GM19463 (cell line): ENCODE data around the gene ABHD14A.
A peak's percentile ranks its signal among the peaks of the same experiment; 100 is the strongest.
"Not testable (repeated sequence)": the region's sequence is repeated elsewhere in the genome, so short reads cannot be mapped to it uniquely, and the experiment has no call there.

ENCODE experiments used
- ATAC-seq: cut with Tn5 transposase; IDR thresholded peaks from one replicate; pipeline ENCODE4 v1.9.1; 2021; ENCODE audit warnings: mild to moderate bottlenecking, moderate library complexity; ENCODE audit not compliant: unreplicated experiment

ABHD14A gene

DNA sequence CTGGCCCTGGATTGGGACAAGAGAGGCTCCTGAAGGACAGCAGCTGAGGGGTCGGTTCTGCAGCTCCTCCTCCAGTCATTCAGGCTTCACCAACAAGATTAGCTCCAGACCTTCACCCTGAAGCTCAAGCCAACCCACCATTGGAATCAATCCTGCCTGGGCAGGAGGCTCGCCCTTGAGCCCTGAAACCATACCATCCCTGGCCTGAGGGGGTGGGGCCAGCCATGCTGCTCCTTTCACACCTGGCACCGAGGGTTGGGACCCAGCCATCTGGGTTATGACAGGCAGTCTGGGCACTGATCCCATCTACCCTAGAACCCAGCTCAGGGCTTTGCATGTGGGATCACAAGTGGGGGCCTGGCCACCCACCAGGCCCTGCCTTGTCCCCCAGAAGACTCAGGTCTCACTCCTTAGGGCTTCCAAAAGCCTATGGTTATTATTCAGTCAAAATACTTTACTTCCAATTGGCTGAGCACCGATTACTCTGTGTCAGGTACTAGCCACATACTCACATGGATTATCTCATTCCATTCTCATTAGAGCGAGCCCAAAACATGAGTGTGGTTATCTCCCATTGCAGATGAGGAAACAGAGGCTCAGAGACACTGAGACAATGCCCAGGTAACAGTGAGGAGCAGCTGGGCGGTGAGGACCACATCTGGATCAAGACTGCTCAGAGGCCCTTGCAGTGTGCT, 4.1 kb upstream of the ABHD14A start:
- no peak for ATAC-seq

DNA sequence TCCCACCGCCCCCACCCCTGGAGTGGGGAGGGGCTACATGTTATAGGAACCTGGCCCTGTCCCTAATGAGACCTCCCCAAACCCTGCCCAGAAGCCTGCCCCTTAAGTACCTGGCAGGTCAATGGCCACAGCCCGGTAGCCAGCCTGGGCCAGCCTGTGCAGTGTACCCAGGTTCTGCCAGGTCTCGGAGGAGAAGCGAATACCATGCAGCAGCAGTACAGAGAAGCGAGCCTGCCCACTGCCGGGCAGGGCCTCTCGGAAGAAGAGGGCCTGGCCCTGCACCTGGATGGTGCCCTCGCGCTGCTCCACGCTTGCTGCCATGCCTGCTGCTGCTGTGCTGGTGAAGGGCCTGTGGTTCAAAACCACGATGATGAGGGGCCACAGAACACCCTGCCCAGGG, 3.5 kb upstream of the ABHD14A start:
- no peak for ATAC-seq

DNA sequence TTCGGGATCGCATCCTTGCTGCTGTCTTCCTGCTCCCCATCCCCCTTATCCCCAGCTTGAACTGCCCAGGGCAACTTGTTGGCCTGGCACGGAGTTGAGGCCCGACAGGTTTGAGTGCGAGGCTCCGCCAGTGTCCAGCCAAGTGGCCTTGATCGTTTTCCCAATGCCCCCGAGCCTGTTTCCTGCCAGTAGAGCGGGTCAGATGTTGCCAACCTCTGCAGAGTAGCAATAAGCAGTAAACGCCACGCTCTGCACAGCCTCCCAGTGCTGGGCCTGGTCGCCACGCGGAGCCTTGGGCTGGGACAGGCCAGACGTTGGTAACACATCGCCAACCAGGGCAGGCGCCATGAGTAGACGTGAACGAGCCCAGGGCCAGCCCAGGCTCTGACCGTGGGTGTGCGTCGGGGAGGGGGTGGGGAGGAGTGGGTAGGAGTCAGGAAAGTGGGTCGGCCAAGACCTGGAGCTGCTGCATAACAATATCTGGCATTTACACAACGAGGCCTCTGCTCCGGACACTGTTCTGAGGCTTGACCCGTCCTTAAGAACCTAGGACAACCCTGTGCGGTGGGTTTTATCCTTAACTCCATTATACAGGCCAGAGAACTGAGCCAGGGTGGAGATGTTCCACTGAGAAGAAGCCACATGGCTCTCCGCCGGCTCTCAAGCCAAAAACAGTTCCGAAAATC, 444 bp upstream of the ABHD14A start:
- peak; percentile 3 for ATAC-seq

DNA sequence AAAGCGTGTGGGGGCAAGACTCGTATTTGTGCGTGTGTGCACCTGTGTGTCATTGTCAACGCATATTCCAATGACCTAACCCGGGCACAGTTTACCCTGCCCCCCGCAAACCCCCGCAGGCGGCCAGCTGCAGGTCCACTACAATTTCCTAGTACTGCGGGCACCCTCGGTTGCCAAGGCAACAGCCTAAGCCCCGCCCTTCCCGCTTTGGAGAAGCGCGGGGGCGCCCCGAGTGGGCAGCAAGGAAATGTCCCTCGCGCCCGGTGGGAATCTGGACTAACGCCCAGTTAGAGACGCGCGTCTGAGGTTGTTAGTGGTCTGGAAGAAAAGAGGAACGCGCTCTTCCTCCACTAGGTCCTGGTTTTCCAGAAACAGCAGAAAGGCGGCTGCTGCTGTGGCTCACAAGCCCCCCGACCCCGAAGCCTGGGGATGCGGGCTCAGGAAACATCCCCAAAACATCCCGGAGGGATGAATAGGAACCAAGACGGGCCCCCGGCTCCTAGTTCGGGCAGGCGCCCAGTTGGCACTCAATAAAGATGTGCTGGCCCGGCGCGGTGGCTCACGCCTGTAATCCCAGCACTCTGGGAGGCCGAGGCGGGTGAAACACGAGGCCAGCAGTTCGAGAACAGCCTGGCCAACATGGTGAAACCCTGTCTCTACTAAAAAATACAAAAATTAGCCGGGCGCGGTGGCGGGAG, 1.1 kb downstream of the ABHD14A start:
- no peak for ATAC-seq

DNA sequence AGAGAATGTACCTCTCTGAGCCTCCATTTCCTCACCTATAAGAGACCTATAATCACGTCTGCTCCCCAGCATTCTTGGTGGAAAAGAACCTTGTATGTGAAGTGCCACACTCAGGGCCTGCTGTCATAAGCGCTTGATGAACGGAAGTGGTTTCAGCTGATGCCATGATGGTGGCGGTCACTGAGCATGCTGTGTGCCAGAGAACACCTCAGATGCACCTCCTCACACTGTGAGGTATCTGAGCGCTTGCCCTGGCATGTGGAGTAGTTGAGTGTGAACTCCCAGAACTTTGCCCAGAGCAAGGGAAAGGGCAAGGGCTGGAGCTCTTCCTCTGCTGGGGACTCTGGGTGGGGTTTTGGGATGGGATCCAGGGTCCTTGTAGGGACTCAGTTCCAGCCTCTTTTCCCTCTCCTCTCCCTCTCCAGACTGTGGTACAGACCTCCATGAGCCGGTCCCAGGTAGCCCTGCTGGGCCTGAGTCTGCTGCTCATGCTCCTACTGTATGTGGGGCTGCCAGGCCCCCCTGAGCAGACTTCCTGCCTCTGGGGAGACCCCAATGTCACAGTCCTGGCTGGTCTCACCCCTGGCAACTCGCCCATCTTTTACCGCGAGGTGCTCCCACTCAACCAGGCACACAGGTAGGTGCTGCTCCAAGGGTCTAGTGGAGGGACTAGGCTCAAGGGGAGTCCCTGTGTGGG, 2.7 kb downstream of the ABHD14A start:
- ATAC-seq = no peak

DNA sequence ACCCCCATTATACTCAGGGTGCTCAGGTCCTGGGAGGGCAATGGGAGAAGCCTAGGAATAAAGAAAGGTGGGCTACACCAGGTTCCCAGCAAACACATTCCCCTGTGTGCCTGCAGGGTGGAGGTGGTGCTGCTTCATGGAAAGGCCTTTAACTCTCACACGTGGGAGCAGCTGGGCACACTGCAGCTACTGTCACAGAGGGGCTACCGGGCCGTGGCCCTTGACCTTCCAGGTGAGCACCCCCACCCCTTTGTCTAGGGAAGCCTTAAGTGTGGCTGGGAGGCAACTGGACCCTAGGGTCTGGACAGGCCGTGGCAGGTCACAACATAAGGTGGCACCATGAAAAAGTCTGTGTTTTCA, 3.3 kb downstream of the ABHD14A start:
- no peak for ATAC-seq

DNA sequence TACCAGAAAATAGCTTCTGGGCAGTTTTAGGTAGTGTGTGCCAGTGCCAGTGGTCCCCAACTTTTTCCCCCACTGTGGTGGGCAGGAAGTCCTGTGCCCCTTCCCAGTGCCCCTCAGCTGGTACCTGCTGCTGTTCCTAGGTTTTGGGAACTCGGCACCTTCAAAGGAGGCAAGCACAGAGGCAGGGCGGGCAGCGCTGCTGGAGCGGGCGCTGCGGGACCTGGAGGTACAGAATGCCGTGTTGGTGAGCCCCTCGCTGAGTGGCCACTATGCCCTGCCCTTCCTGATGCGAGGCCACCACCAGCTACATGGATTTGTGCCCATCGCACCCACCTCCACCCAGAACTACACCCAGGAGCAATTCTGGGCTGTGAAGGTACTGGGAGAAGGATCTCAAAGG, 5.4 kb downstream of the ABHD14A start:
- no peak for ATAC-seq

DNA sequence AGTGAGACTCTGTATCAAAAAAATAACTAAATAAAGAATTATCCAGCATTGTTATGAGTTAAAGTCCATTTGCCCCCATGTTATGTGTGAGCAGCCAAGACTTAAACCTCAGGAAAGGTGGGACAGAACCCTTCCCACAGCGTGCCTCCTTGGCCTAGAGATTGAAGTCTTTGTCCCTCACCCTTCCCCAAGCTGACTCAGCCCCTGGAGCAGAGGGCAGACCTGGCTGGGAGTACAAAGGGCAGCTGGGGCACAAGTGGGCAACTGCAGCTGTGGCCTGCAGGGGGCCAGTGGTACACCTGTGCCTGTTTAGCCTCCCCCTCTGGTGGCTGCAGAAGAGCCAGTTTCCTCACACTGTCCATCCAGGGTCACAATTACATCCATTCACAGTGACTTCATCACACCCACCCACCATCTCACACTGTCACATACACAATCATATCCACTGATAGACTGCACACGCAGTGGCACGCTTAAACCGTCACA, 7.5 kb downstream of the ABHD14A start:
- peak; percentile 48 for ATAC-seq

DNA sequence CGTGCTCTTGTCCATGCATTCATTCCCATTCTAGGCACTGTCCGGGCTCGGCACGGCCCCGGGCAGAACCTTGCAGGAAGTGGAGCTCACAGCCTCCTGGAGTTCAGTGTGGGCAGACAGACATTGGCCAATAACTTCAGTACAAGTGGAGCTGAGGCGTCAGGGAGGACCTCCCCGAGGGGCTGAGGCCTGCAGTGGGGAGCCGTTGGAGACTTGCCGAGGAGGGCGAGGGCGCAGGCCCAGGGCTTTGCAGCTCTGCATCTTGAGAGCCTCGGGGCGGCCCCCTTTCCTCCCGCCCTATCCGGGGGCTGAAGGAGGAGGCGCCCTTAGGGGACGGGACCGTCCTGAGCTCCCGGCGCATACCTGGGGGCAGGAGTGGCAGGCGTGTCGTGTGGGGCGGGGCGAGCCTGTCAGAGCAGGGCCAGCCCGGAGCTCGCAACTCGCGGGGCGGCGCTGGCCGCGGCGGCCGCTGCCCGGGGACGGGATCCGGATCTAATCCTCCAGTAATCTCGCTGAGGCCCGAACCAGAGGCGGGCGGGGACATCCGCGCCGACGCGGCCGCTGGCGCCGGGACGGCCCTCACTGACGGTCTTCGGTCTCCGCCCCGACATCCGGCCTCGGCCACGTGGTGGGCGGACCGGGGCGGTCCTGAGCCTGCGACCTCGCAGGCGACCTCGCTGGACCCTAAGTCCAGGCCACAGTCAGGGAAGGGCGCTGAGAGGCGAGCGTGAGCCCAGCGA, 8.1 kb downstream of the ABHD14A start, which contains the start of gene ACY1:
Gene ACY1 (plus strand): TSS at position 698 of the 740 bp plus-strand sequence. CDS start 530 bp downstream, outside the sequence.
- ATAC-seq = peak; percentile 73

DNA sequence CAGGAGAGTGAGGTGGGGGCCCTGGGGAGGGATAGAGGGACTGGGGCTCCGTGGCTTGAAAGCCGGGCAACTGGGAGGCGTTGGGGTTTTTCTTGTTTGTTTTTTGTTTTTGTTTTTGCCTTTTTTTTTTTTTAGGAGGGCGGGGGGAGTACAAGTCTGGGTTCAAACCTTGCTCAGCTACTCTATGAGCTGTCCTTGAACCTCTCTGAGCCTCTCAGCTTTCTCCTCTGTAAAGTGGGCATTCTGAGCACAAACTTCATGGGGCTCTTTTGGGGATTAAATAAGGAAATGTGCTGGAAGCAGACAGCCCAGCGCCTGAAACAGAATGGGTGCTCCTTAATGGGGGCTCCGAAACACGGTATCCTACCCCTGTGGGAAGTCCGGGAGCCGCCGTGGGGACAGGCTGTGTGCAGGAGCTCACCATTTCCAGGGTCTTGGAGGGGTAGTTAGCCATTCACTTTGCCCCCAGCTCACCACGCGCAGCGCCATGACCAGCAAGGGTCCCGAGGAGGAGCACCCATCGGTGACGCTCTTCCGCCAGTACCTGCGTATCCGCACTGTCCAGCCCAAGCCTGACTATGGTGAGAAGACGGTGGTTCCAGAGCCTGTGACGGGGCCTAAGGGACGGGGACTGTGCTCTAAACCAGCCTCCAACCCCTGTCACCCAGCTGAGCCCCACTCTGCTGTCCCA, 8.9 kb downstream of the ABHD14A start:
- ATAC-seq = no peak

DNA sequence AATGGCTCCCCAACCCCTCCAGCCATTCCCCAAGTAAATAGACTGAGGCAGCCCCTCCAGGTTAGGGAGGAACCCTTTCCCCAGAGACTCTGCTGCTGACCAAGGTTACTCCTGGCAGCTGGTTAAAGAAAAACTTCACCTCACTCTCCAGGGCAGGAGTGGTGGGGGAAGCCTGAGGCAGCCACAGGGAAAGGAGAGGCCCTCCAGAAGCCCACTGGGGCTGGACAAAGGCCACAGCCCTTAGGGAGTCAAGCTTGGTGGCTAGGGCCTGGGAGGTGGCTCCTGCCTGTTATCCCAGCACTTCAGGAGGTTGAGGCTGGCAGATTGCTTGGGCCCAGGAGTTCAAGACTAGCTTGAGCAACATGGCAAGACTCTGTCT, 9.4 kb downstream of the ABHD14A start:
- no peak for ATAC-seq

DNA sequence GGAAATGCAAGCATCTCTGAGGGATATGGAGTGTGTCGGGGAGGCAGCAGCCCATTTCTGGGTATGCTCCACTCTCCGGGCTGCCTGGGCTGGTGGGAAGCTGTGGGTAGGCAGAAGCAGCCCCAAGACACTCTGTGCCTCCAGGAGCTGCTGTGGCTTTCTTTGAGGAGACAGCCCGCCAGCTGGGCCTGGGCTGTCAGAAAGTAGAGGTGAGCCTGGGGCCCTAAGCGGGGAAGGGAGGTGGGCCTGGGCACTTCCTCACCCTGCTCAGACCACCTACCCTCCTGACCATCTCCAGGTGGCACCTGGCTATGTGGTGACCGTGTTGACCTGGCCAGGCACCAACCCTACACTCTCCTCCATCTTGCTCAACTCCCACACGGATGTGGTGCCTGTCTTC, 10.2 kb downstream of the ABHD14A start:
- ATAC-seq = no peak

DNA sequence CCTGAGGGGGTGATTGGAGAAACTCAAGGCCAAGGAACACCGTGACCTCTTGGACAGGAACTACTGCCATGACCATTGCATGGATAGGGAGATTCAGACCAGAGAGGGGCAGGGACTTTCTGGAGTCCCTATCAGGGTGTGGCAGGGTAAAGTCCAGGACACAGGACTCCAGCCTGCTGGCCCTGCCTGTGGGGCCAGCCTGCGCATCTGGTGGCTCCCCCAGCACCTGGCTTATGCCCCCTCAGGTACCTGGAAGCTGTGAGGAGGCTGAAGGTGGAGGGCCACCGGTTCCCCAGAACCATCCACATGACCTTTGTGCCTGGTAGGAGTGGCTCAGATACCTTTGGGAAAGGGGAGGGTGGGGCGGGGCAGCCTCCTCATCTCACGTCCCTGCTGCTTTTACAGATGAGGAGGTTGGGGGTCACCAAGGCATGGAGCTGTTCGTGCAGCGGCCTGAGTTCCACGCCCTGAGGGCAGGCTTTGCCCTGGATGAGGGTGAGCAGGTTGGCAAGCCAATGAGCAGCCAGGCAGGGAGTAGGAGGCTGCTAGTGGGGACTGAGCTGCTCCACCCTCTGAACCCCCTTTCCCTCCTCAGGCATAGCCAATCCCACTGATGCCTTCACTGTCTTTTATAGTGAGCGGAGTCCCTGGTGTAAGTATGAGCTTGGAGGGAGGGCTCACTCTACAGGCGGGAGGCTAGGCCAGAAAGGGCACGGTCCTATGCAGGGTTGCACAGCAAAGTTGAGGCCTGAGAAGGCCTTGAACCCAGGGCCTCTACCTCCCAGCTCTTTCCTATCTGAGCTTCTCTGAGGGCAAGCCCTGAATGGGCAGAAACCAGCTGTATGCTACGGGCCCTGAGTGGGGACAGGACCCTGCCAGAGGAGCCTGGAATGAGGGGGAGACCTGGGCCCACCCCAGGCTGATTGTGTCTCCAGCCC, 11.4 kb downstream of the ABHD14A start:
- ATAC-seq = no peak

DNA sequence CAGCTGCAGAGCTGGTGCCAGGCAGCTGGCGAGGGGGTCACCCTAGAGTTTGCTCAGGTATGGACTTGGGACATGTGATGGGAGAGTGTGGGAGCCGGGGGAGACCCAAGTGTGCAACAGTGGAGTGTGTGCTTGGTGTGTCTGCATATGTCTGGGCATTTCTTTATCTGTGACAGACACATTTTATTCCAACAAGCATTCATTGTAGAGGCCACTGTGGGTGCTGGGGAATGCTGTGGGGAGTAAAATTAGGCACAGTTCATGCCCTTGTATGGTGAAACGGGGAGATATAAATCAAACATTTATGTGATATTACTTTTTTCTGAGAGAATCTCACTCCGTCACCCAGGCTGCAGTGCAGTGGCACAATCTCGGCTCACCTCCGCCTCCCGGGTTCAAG, 12.7 kb downstream of the ABHD14A start:
- no peak for ATAC-seq

DNA sequence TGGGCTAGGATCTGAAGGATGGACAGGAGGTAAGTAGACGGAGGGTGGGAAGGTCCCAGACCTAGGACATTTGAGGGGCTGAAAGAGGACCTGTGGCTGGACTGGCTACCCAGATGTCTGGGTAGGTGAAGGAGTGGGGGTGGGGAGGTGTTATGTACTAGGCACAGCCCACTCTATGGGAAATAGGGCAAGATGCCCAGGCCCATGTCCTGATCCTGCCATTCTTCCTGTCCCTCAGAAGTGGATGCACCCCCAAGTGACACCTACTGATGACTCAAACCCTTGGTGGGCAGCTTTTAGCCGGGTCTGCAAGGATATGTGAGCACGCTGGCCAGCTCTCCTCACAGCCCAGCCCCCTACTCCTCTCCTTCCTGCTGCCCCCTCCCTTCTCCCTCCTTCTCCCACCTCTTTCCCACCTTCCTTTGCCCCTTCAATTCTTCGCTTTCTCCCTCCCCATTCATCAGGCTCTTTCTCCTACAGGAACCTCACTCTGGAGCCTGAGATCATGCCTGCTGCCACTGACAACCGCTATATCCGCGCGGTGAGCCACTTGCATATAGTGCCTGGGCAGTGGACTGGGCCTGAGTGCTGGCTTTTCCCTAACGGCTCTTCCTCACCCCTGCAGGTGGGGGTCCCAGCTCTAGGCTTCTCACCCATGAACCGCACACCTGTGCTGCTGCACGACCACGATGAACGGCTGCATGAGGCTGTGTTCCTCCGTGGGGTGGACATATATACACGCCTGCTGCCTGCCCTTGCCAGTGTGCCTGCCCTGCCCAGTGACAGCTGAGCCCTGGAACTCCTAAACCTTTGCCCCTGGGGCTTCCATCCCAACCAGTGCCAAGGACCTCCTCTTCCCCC, 13.7 kb downstream of the ABHD14A start:
- no peak for ATAC-seq

DNA sequence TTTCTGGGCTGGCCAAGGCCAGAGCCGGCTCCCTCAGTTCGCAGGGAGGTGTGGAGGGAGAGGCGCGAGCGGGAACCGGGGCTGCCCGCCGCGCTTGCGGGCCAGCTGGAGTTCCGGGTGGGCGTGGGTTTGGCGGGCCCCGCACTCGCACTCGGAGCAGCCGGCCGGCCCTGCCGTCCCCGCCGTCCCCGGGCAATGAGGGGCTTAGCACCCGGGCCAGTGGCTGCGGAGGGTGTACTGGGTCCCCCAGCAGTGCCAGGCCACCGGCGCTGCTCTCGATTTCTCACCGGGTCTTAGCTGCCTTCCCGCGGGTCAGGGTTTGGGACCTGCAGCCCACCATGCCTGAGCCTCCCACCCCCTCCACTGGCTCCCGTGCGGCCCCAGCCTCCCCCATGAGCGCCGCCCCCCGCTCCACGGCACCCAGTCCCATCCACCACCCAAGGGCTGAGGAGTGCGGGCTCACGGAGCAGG, 15.7 kb downstream of the ABHD14A start:
- not testable (repeated sequence) for ATAC-seq

DNA sequence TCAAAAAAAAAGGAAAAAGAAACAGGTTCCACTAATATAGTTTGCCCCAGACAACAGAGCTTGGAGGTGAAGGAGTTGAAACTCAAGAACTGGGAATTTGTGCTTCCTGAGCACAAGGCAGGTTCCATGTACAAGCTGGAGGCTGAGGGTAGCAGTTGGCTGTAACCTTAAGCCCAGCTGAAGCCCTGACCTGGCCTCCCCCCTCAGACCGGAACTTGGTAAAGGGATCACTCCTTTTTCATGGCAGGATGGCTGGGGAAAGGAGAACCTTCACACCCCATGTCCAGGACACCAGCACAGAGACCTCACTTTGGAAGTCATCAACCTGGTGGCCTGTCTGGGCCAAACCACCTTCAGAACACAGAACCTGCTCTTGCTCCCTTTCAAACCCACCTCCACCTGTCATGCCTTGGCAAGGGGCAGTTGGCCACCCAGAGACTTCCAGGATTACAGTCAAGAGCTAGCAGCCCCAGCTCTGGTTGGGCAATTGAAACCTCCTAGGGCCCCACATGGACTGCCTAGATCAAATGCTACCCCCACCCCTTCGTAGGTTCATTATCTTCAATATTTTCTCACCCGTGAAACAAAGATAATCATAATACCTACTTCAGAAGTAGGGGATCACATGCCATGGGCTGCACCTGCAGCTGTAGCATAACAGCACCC, 17.3 kb downstream of the ABHD14A start:
- no peak for ATAC-seq
